NCI-H2196 (cell line): ENCODE data around the gene CPT1A.

Experiments used
- DNase-seq: peaks from one replicate; lab custom pipeline; 2025; ENCODE audit not compliant: unreplicated experiment; lab: John Stamatoyannopoulos, UW

CPT1A gene

DNA sequence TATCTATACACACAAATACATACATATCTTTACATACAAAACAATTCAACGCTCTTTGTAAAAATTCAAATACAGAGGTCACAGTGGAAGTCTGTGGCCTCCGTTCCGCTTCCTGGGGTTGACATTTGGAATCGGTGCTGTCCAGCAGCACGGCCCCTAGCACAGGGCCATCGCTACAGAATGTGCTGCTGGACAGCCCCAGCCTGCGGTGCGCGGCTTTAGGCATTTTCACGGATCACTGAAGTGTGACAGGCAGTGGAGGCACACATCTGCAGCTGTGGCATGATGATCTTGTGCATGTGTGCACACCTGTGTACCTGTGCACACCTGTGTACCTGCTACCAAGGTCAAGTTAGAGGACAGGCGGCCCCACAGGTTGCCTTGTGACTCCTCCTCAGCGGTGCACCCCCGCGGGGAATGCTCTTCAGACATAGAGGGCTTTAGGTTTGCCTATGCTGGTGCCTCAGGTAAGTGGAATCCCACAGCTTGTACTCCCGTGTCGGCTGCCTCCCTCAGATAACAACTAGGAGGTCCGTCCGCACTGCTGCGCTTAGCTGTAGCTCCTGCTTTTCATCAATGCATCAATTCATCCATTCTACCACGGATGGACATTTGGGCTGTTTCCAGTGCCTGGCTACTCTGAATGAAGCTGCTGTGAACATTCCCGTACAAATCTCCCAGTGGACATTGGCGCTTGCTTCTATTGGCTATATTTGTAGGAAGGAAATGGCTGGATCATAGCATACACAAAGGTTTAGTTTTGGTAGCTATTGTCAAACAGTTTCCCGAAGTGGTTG is 127.5 kb downstream of the CPT1A start:
- DNase-seq = no peak

DNA sequence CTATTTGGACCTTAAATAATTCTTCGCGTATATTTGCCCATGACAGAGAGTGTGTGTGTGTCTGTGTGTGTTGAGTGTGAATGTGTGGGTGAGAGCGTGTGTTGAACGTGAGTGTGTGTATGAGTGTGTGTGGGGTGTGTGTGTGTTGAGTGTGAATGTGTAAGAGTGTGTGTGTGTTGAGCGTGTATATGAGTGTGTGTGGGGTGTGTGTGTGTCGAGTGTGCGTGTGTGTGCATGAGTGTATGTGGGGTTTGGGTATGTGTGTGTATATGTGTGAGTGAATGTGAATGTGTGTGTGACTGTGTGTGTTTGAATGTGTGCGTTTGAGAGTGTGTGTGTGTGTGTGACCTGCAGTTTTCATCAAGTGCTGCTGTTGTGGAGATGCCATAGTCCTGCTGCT is 130.6 kb downstream of the CPT1A start:
- no peak for DNase-seq

GRCh38 chr11:68710409-68710808 is 131.3 kb downstream of the CPT1A start:
- no peak for DNase-seq

DNA sequence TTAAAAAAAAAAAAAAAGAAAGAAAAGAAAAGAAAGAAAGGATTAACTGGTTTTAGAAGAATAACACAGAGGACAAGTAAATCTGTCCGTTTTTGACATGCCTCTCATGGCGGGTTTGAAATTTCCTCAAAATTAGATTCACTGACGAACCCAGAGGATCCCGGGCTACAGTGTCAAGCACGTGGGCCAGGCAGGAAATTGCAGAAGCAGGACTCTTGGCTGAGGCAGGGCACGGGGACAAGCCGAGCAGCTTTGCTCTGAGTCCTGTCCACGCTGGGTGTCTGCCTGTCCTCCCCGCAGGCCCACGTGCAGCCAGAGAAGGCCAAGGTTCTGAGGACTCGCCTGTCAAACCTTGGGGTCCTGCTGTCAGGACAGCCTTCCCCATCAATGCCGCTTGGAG is 132.7 kb downstream of the CPT1A start:
- DNase-seq = no peak

DNA sequence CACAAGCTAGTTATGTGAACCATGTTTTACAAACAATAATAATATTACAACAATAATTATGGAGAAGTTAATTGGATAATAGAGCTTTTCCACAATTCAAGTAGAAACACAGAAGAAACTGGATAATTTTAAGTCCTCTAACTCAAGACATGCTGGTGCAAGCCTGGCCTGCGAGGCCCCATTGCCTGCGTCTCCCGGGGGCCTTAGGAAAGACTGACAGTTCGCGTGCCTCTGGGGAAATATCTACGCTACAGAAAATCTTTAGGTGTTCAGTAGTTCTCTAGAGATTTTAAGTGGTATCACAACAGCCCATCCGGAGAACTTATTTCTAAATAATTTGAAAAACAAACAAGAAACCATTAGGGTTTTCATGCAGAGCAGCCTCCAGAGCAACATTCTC is 134.2 kb downstream of the CPT1A start:
- no peak for DNase-seq

GRCh38 chr11:68704887-68705286 is 136.8 kb downstream of the CPT1A start:
- DNase-seq = no peak
